Sciatic nerve (tissue), 2 donors: Measurements from ENCODE around the gene ELP4. TPM values are rescaled to one million over a fixed set of nuclear protein-coding genes. Genes with fewer than 3 reads are reported as not detected.

Experiments
- ATAC-seq: fragments of 200-7000 bp; cut with Tn5 transposase; one replicate; pipeline ENCODE4 v1.9.1; 2020; ENCODE audit warnings: mild to moderate bottlenecking, moderate library complexity
- DNase-seq: peaks from one replicate; pipeline ENCODE4 v3.0.0-alpha.2; 2020; ENCODE audit warnings: low spot score
- intact Hi-C: fragments of 100-400 bp; cut with DNase I; formaldehyde crosslinking; loops from one replicate; pipeline ENCODE4 v1.14.2; 2022
- total RNA-seq: library from RNA; stranded (reverse); fragmentation: NEBNext Ultra II Directional; extraction: Animal tissue kit (Norgen Biotek cat#: 25700); gene quantifications from one replicate; pipeline ENCODE4 v1.2.1, GENCODE V29; 2021
- donor health status: DM: no; HTN: no; CAD: no.
- donor health status: DM: no; HTN: no; CAD: no.

ELP4 gene
- total RNA-seq, 1 donor from 2014 or later = 18.1 TPM

DNA sequence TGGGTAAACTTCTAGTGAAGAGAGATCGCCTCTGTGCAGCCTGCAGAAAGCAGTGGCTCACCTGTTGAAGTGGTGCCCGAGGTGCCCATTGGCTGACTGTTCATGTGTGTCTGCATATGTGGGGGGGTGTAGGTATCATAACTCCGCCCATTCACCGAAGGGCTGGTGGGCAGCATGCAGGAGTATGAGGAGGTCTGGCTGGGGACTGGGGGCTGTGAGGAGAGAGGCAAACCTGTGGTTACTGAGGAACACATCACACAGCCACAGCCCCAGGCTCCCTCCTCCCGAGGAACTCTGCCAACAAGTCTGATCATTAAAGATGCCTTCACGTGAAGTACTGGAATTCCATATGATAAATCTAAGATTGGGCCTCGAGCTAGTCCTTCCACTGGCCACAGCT lies 281.1 kb downstream of the ELP4 start:
- no peak for ATAC-seq
- intact Hi-C loops = no loop called here
- no peak for DNase-seq

DNA sequence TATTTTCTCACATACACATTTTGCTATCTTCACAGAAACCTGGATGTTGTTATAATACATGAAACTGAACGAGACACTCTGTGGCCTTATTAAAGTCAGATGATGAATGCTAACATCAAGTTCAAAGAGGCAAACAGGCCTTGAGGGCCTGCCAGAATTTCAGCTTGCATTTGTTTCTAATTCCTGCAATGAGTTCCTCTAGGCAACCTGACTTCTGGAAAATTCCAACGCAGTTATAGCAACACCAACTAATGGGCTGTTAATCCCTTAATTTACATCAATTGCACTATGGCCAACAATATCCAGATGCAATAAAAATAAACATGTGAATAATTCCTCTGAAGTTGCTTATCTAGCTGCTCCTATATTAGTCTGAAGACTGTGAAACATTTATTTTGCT lies 282.5 kb downstream of the ELP4 start:
- ATAC-seq = no peak
- DNase-seq = no peak
- intact Hi-C loops = no loop called here

DNA sequence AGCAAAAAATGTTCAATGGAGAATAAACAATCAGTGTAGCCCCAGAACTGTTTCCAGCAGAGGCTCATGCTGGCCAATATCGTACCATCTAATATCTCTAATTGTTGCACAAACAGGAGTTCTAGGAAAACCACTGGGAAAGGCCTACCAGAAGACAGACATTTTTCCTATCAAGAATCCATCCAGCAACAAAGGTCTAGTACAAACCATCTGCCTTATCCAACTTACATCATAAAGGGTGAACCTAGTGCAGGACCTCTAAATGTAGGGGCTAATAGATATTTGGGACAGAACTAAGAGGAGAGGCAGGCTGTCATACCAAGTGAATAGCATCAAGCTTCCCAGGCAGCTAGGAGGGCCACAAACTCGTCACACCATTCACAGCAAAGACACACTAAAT lies 282.9 kb downstream of the ELP4 start:
- DNase-seq = no peak
- no peak for ATAC-seq
- intact Hi-C loops = no loop called here

DNA sequence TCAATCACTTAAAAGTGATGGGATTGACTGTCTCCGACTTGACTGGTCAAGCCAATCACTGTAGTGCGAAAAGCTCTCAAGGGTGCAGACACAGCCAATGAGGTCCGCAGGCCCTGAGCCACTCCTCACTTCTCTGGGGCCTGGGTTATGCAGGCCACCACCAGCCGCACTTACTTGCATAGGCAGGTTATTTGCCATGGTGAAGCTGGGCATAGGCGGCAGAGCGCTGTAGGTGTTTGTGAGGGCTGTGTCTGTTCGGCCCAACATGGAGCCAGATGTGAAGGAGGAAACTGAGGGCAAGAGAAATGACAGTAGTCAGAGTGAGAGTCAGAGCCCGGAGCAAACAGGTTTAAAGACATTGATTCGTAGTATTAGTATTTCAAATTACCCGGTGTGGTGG lies 283.7 kb downstream of the ELP4 start:
- DNase-seq (no peak), ATAC-seq (no peak)
- intact Hi-C loops = no loop called here

DNA sequence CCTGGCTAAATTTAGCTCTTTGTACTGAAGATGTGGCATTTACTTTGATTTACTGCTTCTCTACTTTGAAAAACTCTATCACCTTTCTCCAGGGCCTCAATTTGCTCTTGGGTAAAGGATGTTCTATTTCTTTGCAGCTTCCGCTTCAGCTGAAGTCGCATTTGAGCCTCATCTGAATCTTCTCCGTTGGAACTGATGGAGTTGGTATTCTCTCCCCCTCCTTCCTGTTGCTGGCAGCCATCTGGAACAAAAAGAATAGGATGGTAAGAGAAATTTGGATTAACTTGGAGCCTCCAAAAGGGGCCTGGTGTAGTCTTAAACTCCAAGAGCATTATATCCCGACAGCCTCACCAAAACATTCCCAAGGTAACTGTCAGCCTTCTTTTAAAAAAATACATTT lies 285.0 kb downstream of the ELP4 start:
- ATAC-seq (no peak), DNase-seq (no peak)
- intact Hi-C loops = no loop called here

DNA sequence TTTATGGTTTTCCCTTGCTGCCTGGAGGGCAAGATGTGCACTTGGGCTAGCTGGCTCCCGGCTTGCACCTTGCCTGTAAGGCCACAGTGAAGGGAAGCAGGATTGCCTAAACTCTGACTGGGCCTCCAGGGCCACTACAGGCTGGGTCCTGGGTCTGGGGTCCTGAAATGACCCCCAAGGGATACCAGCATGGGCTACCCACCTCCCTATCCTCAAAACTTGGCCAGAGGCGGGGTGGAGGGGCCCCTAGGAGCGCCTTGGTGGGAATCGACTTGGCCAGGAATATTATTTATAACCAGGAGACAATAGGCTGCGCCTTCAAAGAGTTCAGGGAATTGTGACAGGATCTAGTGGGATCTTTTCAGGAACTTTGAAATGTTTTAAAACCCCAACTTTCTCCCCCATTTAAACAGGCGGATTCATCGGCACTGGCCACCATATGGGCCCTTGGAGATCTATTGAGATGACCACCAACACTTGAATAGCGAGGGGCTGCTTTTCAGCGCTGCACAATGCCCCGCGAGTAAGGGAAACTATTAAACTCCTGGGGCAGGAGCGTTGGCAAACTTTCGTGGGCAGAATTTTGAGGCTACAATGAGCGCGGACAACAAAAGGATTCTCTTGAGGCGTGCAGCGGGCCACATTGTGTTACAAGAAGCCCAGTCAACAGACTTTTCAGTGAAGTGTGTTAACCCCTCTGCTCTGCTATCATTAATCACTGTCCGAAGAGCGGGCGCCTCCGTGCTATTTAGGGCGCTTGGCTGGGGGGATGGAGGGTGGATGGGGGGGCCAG lies 286.3 kb downstream of the ELP4 start:
- DNase-seq = no peak
- intact Hi-C loops = no loop called here
- no peak for ATAC-seq

DNA sequence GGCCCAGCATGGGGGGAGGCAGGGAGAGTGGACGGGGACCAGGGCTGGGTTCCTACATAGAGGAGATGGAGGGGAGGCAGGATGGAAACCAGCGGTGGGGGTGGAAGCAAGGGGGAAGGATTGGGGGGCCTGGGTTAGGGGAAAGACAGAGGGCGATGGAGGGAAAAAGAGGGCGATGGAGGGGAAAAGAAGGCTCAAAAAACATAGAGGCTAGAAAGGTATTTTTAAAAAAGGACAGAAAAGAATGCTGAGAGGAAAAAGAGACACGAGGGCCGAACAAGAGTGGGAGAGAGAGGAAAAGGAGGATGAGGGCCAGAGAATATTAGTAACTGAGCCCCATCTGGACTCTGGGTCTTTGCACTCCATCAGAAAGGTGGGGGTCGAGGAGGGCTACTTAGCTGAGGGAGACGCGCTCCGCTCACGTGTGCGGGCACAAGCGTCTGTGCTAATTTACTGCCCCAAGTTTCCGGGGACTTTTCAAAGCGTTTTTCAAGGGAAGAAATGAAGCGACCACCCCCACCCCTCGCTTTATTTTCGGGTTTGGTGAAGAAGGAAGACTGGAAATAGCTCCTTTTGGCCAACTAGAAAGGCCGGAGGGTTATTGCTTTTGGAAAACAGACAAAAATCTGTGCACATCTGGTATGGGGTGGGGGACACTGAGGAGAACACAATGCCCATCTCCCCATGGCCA lies 287.1 kb downstream of the ELP4 start:
- intact Hi-C loops = no loop called here
- ATAC-seq = no peak
- DNase-seq = no peak

DNA sequence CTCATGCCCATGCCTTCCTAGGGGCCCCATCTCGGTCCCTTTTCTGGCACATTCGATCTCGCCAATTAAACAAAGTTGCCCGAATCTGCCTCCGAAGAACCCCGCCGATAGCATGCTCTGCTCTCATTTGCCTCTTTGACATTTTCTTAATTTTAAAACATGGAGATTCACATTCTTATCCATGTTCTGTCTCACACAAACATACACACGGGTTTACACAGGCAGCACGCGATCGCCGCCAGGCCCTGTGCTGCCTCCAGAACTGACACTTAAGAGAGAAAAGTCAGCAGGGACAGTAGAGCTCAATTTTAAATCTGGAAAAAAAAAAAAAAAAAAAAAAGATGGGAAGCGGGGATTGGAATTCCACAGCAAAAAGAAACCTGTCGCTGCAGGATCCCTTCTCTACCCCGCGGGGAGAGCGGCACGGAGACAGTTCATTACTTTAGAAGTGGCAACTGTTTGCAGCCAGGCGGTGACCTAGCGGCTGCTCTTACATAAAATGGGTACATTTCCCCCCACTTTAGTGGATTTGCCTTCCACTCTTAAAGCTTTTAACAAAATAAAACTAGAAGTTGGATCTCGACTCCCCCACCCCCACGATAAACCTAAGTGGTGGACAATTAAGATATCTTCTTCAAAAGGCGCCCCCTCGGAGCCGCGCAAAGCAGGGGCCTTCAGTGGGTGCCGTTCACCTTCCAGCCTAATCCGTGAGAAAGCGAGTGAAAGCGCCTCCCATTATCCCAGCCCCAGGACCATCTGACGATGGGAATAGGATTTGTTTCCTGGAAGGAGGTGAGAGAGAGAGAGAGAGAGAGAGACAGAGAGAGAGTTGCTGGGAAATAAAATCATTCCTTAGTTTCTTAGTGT lies 287.9 kb downstream of the ELP4 start:
- intact Hi-C loops = no loop called here
- ATAC-seq (no peak), DNase-seq (no peak)

DNA sequence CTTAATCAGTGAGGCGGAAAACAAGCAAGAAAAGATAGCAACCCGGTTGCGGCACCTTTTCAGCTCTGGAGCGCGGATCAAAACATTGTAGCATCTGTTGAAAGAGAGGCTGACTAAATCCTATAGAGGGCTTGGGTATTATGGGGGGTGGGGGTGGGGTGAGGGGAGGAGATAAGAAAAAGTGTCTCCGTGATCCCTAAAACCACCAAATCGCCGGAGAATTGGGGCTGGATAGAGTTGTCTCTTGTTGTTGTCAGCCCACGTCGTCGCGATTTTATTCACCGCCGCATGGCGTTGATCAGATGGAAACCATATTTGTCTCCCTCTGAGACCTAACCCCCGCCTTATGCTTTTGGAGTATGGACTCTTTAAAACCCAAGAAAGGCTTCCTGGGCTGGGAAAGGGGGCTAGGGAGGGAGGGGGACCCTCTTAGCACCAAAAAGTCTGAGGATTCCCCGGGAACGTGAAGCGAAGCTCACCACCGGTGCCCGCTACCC lies 288.5 kb downstream of the ELP4 start:
- intact Hi-C loops = no loop called here
- ATAC-seq (no peak), DNase-seq (no peak)

DNA sequence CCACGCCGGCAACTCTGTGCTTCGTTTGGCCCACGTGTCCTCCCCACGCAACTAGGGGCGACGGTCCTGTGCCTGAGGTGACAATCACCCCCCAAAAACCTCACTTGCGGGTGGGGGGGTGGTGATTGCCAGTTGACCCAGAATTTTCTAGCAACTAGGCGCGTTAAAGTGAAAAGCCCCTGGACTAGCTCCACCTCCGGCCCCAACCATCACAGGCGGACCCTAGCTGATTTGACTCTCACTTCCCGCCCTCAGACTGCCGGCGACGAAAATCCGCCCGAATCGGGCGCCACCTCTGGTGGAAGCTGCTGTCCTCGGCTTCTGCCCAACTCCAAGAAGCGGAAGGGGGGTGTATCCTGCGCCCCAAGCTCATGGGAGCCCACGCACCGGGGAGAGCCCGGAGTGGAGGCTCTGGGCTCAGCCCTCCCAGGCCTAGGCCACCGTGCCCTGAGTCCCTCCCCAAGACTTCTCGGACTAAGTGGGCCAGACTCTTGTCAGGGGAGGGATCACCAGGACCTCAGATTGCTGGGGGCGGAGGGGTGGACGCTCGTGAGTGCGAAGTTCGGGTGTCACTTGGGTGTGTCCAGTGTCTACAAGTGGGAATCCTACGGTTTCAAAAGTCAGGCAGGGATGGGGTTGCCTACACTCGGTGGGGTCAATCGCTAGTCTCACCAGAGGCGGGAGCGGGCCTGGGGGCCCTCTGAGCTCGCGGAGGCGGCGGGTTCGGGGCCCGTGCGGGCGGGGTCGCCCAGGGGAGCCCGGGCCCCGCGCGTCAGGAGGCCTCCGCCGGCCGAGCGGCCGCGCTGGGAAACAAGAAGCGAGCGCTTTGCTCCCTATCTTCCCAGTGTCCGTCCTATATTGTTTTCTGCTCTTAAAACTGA lies 289.2 kb downstream of the ELP4 start:
- no peak for DNase-seq
- ATAC-seq = no peak

DNA sequence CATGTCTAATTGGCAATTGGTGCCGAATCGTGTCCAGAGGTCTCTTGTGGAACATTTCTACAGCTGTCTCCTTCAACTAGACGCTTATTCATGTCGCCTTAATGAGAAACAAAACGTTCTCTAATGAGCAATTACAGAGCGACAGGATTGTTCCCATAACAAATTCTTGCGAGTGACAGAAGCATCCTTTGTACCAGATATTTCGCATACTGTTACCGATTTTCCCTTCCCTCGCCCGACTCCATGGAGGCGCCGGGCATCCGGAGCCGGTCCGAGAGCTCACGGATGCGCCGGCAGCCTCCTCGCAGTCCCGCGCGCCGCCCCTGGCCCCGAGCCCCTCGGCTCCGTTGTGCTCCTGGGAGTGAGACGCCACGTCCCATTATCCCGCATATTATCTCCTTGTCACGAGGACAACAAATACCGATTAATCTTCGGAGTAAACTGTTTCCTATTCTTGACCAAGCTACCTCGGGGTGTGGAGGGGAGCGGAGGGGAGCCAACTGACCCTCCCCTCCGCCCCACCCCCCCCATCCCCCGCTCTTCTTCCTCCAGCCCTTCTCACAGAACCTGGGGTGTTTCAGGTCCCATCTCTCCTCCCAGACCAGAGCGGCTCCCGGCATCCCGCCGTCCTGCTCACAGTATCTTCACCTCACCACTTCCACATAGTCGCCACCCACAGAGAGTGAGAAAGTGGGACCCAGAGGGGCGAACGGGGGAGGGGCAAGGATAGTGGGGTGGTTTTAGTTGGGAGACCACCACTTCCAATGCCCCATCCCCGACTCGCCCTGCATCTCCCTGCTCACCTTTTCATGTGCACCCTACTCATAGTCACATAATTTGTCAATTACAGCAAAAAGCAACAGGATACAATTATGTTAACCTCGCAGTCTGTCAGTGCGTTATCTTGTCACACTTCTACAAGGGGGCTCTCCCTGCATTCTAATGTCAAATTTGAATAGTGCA lies 290.1 kb downstream of the ELP4 start:
- DNase-seq (no peak), ATAC-seq (no peak)
- intact Hi-C loops = no loop called here

More for the DNA sequence above, 289.2 kb downstream of the ELP4 start:
- intact Hi-C loops = no loop called here

DNA sequence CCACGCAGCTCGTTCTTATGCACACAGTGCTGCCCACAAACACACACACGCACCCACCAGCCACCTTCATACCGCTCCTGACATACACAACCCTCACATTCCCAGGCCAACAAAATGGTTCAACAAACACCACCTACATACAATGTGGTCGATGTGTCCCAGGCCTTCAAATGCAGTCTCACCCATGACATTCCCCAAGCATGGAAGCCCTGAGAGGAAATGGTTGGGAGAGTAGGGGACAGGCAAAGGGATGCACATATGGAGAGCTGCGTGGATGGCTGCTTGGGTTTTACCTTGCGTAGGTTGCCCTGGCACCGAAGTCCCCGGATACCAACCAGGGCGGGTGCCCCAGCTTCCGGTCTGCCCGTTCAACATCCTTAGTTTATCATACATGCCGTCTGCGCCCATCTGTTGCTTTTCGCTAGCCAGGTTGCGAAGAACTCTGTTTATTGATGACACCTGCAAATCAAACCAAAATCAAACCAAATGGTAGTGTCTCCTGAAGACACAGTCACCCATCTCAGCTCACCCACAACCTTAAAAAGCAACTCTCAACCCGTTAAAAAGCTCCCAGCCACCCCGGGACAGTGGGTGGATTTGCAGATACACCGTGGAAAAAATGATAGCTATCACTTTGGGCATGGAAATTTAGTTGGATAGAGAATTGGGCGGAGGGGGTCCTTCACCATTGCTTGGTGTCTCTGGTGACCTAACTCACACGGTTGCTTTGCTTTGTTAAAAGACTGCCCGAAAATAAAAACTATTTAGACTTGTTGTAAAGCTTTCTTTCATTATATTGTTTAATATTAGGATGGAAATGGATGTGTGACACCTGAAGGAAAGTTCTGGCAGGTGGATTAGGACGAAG lies 291.1 kb downstream of the ELP4 start:
- no peak for ATAC-seq
- no peak for DNase-seq
- intact Hi-C loops = no loop called here

DNA sequence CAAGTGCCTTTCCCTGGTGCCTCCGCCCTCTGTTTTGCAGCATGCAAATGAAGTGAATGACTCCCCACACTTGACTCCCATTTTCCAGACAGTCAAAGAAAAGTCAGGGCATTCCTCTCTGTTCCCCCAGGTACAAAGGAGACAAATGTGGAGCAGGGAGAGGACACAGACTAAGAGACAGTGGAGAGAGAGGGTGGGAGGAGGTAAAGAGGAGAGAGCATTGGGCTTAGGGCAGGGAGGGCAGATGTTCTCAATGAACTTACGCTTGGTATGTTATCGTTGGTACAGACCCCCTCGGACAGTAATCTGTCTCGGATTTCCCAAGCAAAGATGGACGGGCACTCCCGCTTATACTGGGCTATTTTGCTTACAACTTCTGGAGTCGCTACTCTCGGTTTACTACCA lies 291.7 kb downstream of the ELP4 start:
- intact Hi-C loops = no loop called here
- DNase-seq (no peak), ATAC-seq (no peak)

DNA sequence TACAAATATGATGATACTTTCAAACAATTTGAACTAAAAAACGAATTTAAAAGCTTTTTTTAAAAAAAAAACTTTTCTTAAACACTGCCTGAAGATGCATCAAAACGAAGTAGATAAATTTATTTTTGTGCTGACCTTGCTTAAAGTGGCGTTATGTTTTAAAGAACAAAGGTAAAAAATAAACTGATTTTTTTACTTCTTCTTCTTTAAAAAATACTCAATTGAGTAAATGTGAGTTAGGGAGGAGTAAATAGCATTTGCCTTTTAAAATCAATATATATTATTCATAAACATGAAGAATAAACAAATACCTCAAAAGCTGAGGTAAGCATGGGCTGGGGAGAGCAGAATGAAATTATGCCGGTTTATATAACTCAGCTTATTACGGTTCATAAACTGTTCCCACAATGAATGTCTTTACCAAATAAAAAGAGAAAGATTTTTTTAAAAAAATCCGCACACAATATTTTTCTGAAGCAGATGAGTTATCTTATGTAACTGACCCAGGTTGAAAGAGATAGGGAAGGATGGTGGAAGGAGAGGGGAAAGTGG lies 292.5 kb downstream of the ELP4 start:
- no peak for DNase-seq
- ATAC-seq = no peak
- intact Hi-C loops = no loop called here

DNA sequence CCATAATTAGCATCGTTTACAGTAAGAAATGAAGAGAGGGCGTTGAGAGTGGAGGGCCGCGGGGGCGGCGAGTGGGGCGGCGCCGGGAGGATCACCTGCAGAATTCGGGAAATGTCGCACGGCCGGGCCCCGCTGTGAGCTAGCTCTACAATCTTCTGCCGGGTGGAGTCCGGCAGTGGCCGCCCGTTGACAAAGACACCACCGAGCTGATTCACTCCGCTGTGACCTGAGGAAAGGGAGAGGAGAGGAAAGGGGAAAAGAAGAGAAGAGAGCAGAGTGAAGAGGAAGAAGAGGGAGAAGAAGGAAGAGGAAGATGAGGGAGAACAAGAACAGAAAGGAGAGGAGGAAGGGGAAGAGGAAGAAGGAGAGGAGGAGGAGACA lies 293.0 kb downstream of the ELP4 start:
- intact Hi-C loops = no loop called here
- no peak for DNase-seq
- ATAC-seq = no peak

DNA sequence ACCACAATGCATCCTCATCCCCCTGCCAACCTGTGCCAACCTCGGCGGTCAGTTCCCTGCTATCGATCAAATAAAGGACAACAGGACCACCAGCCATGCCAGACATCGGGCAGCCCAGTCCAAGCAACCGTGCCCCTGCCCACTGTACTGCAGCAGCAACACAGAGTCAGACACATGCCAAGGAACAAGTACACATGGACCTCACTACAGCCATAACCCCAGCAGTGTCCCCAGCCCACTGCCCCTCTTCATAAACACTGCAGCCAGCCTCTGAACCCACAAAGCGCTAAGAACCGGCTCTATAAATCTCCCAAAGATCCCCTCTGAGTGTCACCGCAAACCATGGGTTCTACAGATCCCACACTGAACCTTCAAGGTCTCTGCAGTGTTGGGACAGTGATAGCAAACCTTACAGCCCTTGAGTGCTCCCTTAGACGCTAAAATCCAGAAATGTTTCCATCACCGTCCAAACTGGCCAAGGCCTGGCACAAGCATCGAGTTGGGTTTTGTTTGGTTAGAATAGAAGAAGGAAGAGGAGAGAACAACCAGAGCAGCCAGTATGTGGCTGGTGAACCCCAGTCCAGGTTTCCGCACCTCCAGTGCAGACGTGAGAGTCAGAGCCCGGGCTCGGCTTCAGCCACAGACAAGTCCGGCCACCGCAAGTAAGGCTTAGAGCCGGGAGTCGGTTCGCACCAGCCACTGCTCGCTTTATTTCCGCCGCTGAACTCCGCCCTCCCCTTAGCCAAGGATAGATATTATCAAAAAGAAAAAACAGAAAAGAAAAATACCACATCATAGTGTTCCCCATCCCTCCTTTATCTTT lies 293.6 kb downstream of the ELP4 start:
- intact Hi-C loops = no loop called here

More for the DNA sequence above, 293.6 kb downstream of the ELP4 start:
- DNase-seq = no peak
- ATAC-seq = no peak
